ENCODE results near the gene IFIT1B.
"Not testable (repeated sequence)": the region's sequence is repeated elsewhere in the genome, so short reads cannot be mapped to it uniquely, and the experiment has no call there.

Gene IFIT1B

GRCh38 chr10:89377705-89378637 lies at the start of gene IFIT1B:
Gene IFIT1B, plus strand, starts transcription at chr10:89378056. Its CDS starts 80 bp downstream, at chr10:89378136.
- no peak within 1 kb of the TSS for H3K27ac ChIP-seq (ENCODE audit: low read length)

DNA sequence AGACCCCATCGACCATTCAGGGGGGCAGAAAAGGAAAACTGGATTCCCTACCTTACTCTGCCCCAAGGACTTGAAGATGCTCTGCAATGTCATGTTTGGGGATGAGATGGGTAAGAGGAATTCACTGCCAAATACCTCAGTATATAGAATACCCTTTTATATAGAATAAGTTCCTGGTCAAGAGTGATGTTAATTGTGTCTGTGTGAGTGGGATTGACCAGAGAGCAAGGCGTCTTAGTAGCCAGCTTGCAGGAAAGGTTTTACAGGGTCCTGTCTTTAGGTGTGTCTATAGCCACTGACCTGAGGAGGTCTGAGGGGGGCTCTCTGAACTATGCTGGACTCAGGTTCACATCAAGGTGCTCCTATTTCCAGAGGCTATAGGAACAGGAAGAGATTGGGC lies 48.7 kb upstream of the IFIT1B start:
- Histone ChIP-seq H3K4me1 (ENCODE audit: control insufficient read depth, low read depth, low read length) (peaks cover 40% of the 10 kb centered on the region), H3K27me3 (ENCODE audit: control insufficient read depth, insufficient read depth, low read length) (no peaks in the 10 kb centered on the region), H3K9me3 (ENCODE audit: control insufficient read depth, low read depth, low read length) (no peaks in the 10 kb centered on the region), H3K4me3 (ENCODE audit: low read length) (no peak overlapping the region), H3K36me3 (ENCODE audit: control insufficient read depth, low read depth, low read length) (no peaks in the 10 kb centered on the region), H3K9ac (ENCODE audit: low read length) (no peak overlapping the region), H3K27ac (ENCODE audit: low read length) (no peak overlapping the region)

More at GRCh38 chr10:89377705-89378637, at the start of gene IFIT1B:
- Histone ChIP-seq H3K9ac (ENCODE audit: low read length) (no peak within 1 kb of the TSS), H3K9me3 (ENCODE audit: control insufficient read depth, low read depth, low read length) (no peaks in the 10 kb centered on the region), H3K4me1 (ENCODE audit: control insufficient read depth, low read depth, low read length) (peaks cover 3% of the 10 kb centered on the region), H3K36me3 (ENCODE audit: control insufficient read depth, low read depth, low read length) (no peaks in the 10 kb centered on the region), H3K27me3 (ENCODE audit: control insufficient read depth, insufficient read depth, low read length) (no peaks in the 10 kb centered on the region), H3K4me3 (ENCODE audit: low read length) (no peak within 1 kb of the TSS)

DNA sequence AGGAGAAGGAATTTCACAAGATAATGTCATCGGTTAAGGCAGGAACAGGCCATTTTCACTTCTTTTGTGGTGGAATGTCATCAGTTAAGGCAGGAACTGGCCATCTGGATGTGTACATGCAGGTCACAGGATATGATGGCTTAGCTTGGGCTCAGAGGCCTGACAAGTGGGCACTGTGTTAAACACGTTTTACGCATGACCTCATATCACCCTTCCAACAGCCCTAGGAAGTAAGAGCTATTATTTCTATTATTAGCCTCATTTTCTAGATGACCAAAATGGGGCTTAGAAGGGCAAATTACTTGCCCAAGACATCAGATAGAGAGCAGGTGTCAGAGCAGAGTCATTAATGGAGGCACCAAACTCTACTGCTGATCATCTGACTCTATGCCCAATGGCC lies 47.8 kb upstream of the IFIT1B start:
- not testable (repeated sequence) for H3K36me3 ChIP-seq (ENCODE audit: control insufficient read depth, low read depth, low read length); H3K4me3 ChIP-seq (ENCODE audit: low read length); H3K27me3 ChIP-seq (ENCODE audit: control insufficient read depth, insufficient read depth, low read length); H3K9ac ChIP-seq (ENCODE audit: low read length); H3K9me3 ChIP-seq (ENCODE audit: control insufficient read depth, low read depth, low read length); H3K27ac ChIP-seq (ENCODE audit: low read length)
- H3K4me1 ChIP-seq (ENCODE audit: control insufficient read depth, low read depth, low read length) = peaks cover 40% of the 10 kb centered on the region

DNA sequence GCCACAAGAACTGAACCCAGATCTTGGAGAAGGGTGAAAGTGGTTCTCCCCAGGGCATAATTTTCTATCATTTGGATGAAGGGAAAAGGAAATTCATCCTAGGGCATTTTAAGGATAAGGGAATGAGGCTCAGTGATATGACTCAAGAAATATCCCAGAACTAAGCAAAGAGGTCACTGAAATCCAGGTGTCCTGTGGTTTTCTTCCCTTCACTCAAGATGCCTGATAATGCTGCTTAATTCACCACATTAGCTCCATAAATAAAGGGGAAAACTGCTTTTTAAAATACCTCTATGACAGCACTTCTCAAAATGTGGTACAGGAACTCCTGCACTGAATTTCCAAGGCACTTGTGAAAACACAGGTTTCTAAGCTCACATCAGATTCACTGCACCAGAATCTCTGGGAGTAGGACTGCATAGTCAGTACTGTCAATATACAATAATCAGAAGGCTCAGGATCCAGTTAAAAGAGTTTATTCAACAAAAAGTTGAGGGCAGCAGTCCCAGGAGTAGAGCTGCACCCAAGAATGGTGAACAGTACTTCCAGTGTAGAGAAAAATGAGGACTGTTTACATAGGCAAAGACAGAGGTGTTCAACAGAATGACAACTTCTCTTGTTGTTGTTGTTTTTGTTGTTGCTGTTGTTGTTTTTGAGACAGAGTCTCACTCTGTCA lies 47.2 kb upstream of the IFIT1B start:
- H3K9ac ChIP-seq (ENCODE audit: low read length) = no peak overlapping the region
- no peak overlapping the region for H3K4me3 ChIP-seq (ENCODE audit: low read length)
- no peaks in the 10 kb centered on the region for H3K9me3 ChIP-seq (ENCODE audit: control insufficient read depth, low read depth, low read length)
- H3K27ac ChIP-seq (ENCODE audit: low read length) = no peak overlapping the region
- H3K36me3 ChIP-seq (ENCODE audit: control insufficient read depth, low read depth, low read length) = no peaks in the 10 kb centered on the region
- H3K4me1 ChIP-seq (ENCODE audit: control insufficient read depth, low read depth, low read length) = peaks cover 40% of the 10 kb centered on the region
- no peaks in the 10 kb centered on the region for H3K27me3 ChIP-seq (ENCODE audit: control insufficient read depth, insufficient read depth, low read length)

DNA sequence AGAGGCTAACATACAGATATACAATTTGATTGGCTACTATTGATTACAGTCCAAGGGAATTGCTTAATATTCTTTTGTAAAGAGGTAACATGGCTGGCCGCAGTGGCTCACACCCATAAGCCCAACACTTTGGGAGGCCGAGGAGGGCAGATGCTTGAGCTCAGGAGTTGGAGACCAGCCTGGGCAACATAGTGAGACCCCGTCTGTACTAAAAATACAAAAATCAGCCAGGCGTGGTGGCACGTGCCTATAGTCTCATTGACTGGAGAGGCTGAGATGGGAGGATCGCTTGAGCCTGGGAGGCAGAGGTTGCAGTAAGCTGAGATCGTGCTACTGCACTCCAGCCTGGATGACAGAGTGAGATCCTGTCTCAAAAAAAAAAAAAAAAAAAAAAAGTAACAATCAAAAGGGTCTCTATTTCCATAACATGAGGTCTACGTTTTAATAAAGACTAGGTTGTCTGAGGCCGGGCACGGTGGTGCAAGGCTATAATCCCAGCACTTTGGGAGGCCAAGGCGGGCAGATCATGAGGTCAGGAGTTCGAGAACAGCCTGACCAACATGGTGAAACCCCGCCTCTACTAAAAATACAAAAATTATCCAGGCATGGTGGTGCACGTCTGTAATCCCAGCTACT lies 46.3 kb upstream of the IFIT1B start:
- H3K9me3 ChIP-seq (ENCODE audit: control insufficient read depth, low read depth, low read length); H3K27ac ChIP-seq (ENCODE audit: low read length); H3K4me3 ChIP-seq (ENCODE audit: low read length); H3K9ac ChIP-seq (ENCODE audit: low read length); H3K27me3 ChIP-seq (ENCODE audit: control insufficient read depth, insufficient read depth, low read length); H3K36me3 ChIP-seq (ENCODE audit: control insufficient read depth, low read depth, low read length): not testable (repeated sequence)
- H3K4me1 ChIP-seq (ENCODE audit: control insufficient read depth, low read depth, low read length) = peaks cover 40% of the 10 kb centered on the region

- Histone ChIP-seq H3K4me3 (ENCODE audit: low read length) (no peak overlapping the region), H3K9ac (ENCODE audit: low read length) (no peak overlapping the region), H3K36me3 (ENCODE audit: control insufficient read depth, low read depth, low read length) (no peaks in the 10 kb centered on the region), H3K27ac (ENCODE audit: low read length) (peak overlapping the region; percentile 18), H3K4me1 (ENCODE audit: control insufficient read depth, low read depth, low read length) (peaks cover 40% of the 10 kb centered on the region), H3K9me3 (ENCODE audit: control insufficient read depth, low read depth, low read length) (no peaks in the 10 kb centered on the region), H3K27me3 (ENCODE audit: control insufficient read depth, insufficient read depth, low read length) (no peaks in the 10 kb centered on the region)
Measured at GRCh38 chr10:89332123-89332633, 45.7 kb upstream of the IFIT1B start.

DNA sequence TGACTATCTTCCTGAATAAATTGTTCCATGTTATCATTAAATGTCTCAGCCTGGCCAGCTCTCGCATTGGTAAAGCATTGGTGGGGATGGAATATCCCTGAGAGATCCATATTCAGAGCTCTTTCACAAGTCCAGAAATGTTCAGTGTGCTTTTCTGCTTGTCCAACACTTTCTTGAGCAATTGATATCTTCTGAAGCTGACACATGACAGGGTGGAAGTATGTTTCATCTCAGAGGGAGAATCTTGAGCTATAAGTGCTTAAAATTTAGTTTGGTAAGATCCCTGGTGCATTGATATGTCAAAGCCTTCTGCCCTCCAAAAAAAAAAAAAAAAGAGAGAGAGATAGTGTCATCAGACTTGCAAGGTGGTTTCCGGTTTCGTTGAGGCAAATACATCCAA lies 42.6 kb upstream of the IFIT1B start:
- H3K27me3 ChIP-seq (ENCODE audit: control insufficient read depth, insufficient read depth, low read length) = no peaks in the 10 kb centered on the region
- peaks cover 21% of the 10 kb centered on the region for H3K4me1 ChIP-seq (ENCODE audit: control insufficient read depth, low read depth, low read length)
- H3K9ac ChIP-seq (ENCODE audit: low read length) = no peak overlapping the region
- H3K36me3 ChIP-seq (ENCODE audit: control insufficient read depth, low read depth, low read length) = no peaks in the 10 kb centered on the region
- H3K27ac ChIP-seq (ENCODE audit: low read length) = no peak overlapping the region
- H3K9me3 ChIP-seq (ENCODE audit: control insufficient read depth, low read depth, low read length) = no peaks in the 10 kb centered on the region
- no peak overlapping the region for H3K4me3 ChIP-seq (ENCODE audit: low read length)

- peaks cover 21% of the 10 kb centered on the region for H3K4me1 ChIP-seq (ENCODE audit: control insufficient read depth, low read depth, low read length)
Measured at GRCh38 chr10:89336241-89336640, 41.6 kb upstream of the IFIT1B start.

DNA sequence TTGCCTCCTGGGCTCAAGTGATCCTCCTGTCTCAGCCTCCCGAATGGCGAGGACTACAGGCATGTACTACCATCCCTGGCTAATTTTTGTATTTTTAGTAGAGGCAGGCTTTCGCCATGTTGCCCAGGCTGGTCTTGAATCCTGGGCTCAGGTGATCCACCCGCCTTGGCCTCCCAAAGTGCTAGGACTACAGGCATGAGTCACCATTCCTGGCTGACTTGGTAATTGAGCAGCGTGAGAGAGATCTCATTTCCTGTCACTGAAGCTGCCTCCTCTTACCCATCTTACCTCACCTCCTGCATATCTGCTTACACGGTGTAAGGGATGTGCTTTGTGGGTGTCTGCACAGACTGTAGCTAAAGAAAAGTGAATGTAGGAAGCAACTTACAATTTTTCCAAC lies 40.4 kb upstream of the IFIT1B start:
- Histone ChIP-seq H3K9ac (ENCODE audit: low read length) (no peak overlapping the region), H3K36me3 (ENCODE audit: control insufficient read depth, low read depth, low read length) (no peaks in the 10 kb centered on the region), H3K27me3 (ENCODE audit: control insufficient read depth, insufficient read depth, low read length) (no peaks in the 10 kb centered on the region), H3K4me1 (ENCODE audit: control insufficient read depth, low read depth, low read length) (peaks cover 17% of the 10 kb centered on the region), H3K27ac (ENCODE audit: low read length) (no peak overlapping the region), H3K4me3 (ENCODE audit: low read length) (no peak overlapping the region), H3K9me3 (ENCODE audit: control insufficient read depth, low read depth, low read length) (no peaks in the 10 kb centered on the region)

More at GRCh38 chr10:89336241-89336640, 41.6 kb upstream of the IFIT1B start:
- no peaks in the 10 kb centered on the region for H3K27me3 ChIP-seq (ENCODE audit: control insufficient read depth, insufficient read depth, low read length)
- H3K9me3 ChIP-seq (ENCODE audit: control insufficient read depth, low read depth, low read length) = no peaks in the 10 kb centered on the region
- no peaks in the 10 kb centered on the region for H3K36me3 ChIP-seq (ENCODE audit: control insufficient read depth, low read depth, low read length)
- no peak overlapping the region for H3K4me3 ChIP-seq (ENCODE audit: low read length)
- no peak overlapping the region for H3K27ac ChIP-seq (ENCODE audit: low read length)
- H3K9ac ChIP-seq (ENCODE audit: low read length) = no peak overlapping the region

DNA sequence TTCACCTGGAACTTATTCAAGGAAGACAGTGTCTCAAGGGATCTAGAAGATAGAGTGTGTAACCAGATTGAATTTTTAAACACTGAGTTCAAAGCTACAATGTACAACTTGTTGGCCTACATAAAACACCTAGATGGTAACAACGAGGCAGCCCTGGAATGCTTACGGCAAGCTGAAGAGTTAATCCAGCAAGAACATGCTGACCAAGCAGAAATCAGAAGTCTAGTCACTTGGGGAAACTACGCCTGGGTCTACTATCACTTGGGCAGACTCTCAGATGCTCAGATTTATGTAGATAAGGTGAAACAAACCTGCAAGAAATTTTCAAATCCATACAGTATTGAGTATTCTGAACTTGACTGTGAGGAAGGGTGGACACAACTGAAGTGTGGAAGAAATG lies 39.1 kb upstream of the IFIT1B start:
- Histone ChIP-seq H3K27ac (ENCODE audit: low read length) (no peak overlapping the region), H3K4me3 (ENCODE audit: low read length) (no peak overlapping the region), H3K9me3 (ENCODE audit: control insufficient read depth, low read depth, low read length) (no peaks in the 10 kb centered on the region), H3K36me3 (ENCODE audit: control insufficient read depth, low read depth, low read length) (no peaks in the 10 kb centered on the region), H3K4me1 (ENCODE audit: control insufficient read depth, low read depth, low read length) (peaks cover 13% of the 10 kb centered on the region), H3K27me3 (ENCODE audit: control insufficient read depth, insufficient read depth, low read length) (no peaks in the 10 kb centered on the region), H3K9ac (ENCODE audit: low read length) (no peak overlapping the region)

- Histone ChIP-seq H3K27ac (ENCODE audit: low read length) (no peak overlapping the region), H3K27me3 (ENCODE audit: control insufficient read depth, insufficient read depth, low read length) (no peaks in the 10 kb centered on the region), H3K9me3 (ENCODE audit: control insufficient read depth, low read depth, low read length) (no peaks in the 10 kb centered on the region), H3K4me3 (ENCODE audit: low read length) (no peak overlapping the region), H3K36me3 (ENCODE audit: control insufficient read depth, low read depth, low read length) (no peaks in the 10 kb centered on the region), H3K9ac (ENCODE audit: low read length) (no peak overlapping the region), H3K4me1 (ENCODE audit: control insufficient read depth, low read depth, low read length) (peaks cover 12% of the 10 kb centered on the region)
Measured at GRCh38 chr10:89339875-89340274, 38.0 kb upstream of the IFIT1B start.

All from iPS-18a (cell line).